Stimulated activated CD8-positive, alpha-beta memory T cell treated with anti-CD3 and anti-CD28 coated beads, Interleukin-4, amount 100 ng/mL, for 1 hour (primary cell): ENCODE data around the gene NR2C2.

Experiments
- DNase-seq, 2 donors: peaks; one replicate each; pipeline ENCODE4 v3.0.0-alpha.2; 2020; ENCODE audit warnings: low read depth in 2 of 2, low spot score in 1 of 2

The NR2C2 gene

GRCh38 chr3:15015456-15015855 lies 68.1 kb downstream of the NR2C2 start:
- no peak for DNase-seq

GRCh38 chr3:15017191-15017590 lies 69.8 kb downstream of the NR2C2 start:
- DNase-seq, result no peak

- no peak for DNase-seq
Measured at GRCh38 chr3:15023249-15023648, 75.9 kb downstream of the NR2C2 start.

- DNase-seq, result no peak
Measured at GRCh38 chr3:15023719-15024118, 76.3 kb downstream of the NR2C2 start.

GRCh38 chr3:15029625-15030024 lies 82.2 kb downstream of the NR2C2 start:
- DNase-seq, result no peak

GRCh38 chr3:15032650-15033049 lies 85.3 kb downstream of the NR2C2 start:
- DNase-seq, result no peak

- no peak for DNase-seq
Measured at GRCh38 chr3:15033103-15033502, 85.7 kb downstream of the NR2C2 start.

GRCh38 chr3:15038306-15038705 lies 90.9 kb downstream of the NR2C2 start:
- DNase-seq, result no peak

- no peak for DNase-seq
Measured at GRCh38 chr3:15040844-15041243, 93.5 kb downstream of the NR2C2 start.

GRCh38 chr3:15041950-15042349 lies 94.6 kb downstream of the NR2C2 start:
- no peak for DNase-seq

GRCh38 chr3:15042936-15043335 lies 95.6 kb downstream of the NR2C2 start:
- no peak for DNase-seq

GRCh38 chr3:15043408-15044171 lies 96.2 kb downstream of the NR2C2 start:
- no peak for DNase-seq

GRCh38 chr3:15044326-15044725 lies 96.9 kb downstream of the NR2C2 start:
- DNase-seq, result no peak

- no peak for DNase-seq
Measured at GRCh38 chr3:15045667-15046066, 98.3 kb downstream of the NR2C2 start.

- no peak for DNase-seq
Measured at GRCh38 chr3:15049584-15049983, 102.2 kb downstream of the NR2C2 start.

GRCh38 chr3:15050405-15051092 lies 103.2 kb downstream of the NR2C2 start:
- DNase-seq, result no peak

GRCh38 chr3:15051531-15051930 lies 104.1 kb downstream of the NR2C2 start:
- DNase-seq, result no peak

- no peak for DNase-seq
Measured at GRCh38 chr3:15052335-15053242, 105.2 kb downstream of the NR2C2 start.

GRCh38 chr3:15053541-15053940 lies 106.2 kb downstream of the NR2C2 start:
- no peak for DNase-seq

- no peak for DNase-seq
Measured at GRCh38 chr3:15055019-15055557, 107.7 kb downstream of the NR2C2 start.

GRCh38 chr3:15056676-15057404 lies 109.5 kb downstream of the NR2C2 start:
- no peak for DNase-seq
